GM12878 (cell line): ENCODE results near the gene MTF2. TPM values are rescaled to one million over a fixed set of nuclear protein-coding genes. Genes with fewer than 3 reads are reported as not detected.

ENCODE experiments used
- ATAC-seq: fragments of 200-7000 bp; cut with Tn5 transposase; 3 replicates; pipeline ENCODE4 v1.9.1; 2020; ENCODE audit warnings: mild to moderate bottlenecking, moderate library complexity
- BruUV-seq: library from RNA; stranded (reverse); fragments of 400-500 nt; replicated peaks from 2 replicates; lab custom pipeline; 2021; lab: Mats Ljungman, UMichigan
- CTCF ChIA-PET: fragments of 300-600 bp; sonication (Branson Sonifier 250); formaldehyde crosslinking; extraction: SDS; loops from one replicate; lab custom pipeline; 2021; ENCODE audit warnings: inconsistent platforms; lab: Yijun Ruan, JAX
- POLR2A ChIA-PET: fragments of 350-600 bp; formaldehyde crosslinking; extraction: SDS; loops from one replicate; lab custom pipeline; 2021; ENCODE audit warnings: inconsistent platforms; lab: Charles Lee
- RAD21 ChIA-PET: fragments of 300-600 bp; sonication (Branson Sonifier 250); formaldehyde crosslinking; loops from one replicate; lab custom pipeline; 2023; ENCODE audit warnings: antibody characterized with exemption; ENCODE audit not compliant: unreplicated experiment; lab: Charles Lee
- SMC1A ChIA-PET: fragments of 300-600 bp; sonication (Branson Sonifier 250); formaldehyde crosslinking; loops from one replicate; lab custom pipeline; 2023; ENCODE audit not compliant: unreplicated experiment, uncharacterized antibody; lab: Charles Lee
- DNase-seq: peaks from one replicate; pipeline ENCODE4 v3.0.0-alpha.2; 2011; ENCODE audit warnings: low read depth, low spot score
- FAIRE-seq: peaks from 3 replicates; lab custom pipeline; 2011; peaks lifted over from hg19 to GRCh38; lab: Jason Lieb, UNC
- H2AFZ ChIP-seq: 2 replicates; pipeline ENCODE4 v1.6.0; 2011; ENCODE audit warnings: low read depth, low read length, control low read depth; ENCODE audit not compliant: control insufficient read depth
- H3K27ac ChIP-seq: 2 replicates; pipeline ENCODE4 v1.5.1; 2011; ENCODE audit warnings: control low read depth; ENCODE audit not compliant: control insufficient read depth, insufficient read depth
- H3K27me3 ChIP-seq, 2 experiments: replicated peaks in 1 of 2; 2 replicates each; pipeline versions ENCODE4 v1.6.0 to v1.6.1; 2011; ENCODE audit warnings: low read length in 1 of 2; ENCODE audit not compliant: control insufficient read depth in 2 of 2, insufficient read depth in 2 of 2
- H3K36me3 ChIP-seq, 2 experiments: 2 replicates each; pipeline ENCODE4 v1.5.1; 2011; ENCODE audit warnings: low read length in 1 of 2; ENCODE audit not compliant: control insufficient read depth in 2 of 2, insufficient read depth in 2 of 2
- H3K4me1 ChIP-seq: 2 replicates; pipeline ENCODE4 v1.6.1; 2011; ENCODE audit warnings: mild to moderate bottlenecking, low read length, moderate library complexity, mixed read lengths; ENCODE audit not compliant: control insufficient read depth, insufficient read depth
- H3K4me2 ChIP-seq: 2 replicates; pipeline ENCODE4 v1.6.0; 2011; ENCODE audit warnings: control low read depth; ENCODE audit not compliant: control insufficient read depth, insufficient read depth
- H3K4me3 ChIP-seq: fragments of 200-600 bp; sonication (generic); 2 replicates; pipeline ENCODE4 v1.5.1; 2016
- H3K79me2 ChIP-seq: 2 replicates; pipeline ENCODE4 v1.6.0; 2011; ENCODE audit warnings: low read length; ENCODE audit not compliant: control insufficient read depth, insufficient read depth
- H3K9ac ChIP-seq: 2 replicates; pipeline ENCODE4 v1.8.0; 2011; ENCODE audit warnings: low read length, control low read depth, mixed read lengths; ENCODE audit not compliant: control insufficient read depth, insufficient read depth
- H3K9me3 ChIP-seq: replicated peaks from 3 replicates; pipeline ENCODE4 v1.5.1; 2011; ENCODE audit warnings: mild to moderate bottlenecking, low read length; ENCODE audit not compliant: control insufficient read depth, insufficient read depth
- H4K20me1 ChIP-seq: 2 replicates; pipeline ENCODE4 v1.6.0; 2011; ENCODE audit not compliant: control insufficient read depth, insufficient read depth
- HCFC1 ChIP-seq: fragments of 150-350 bp; IDR thresholded peaks from 2 replicates; pipeline ENCODE4 v1.6.1; 2014; ENCODE audit warnings: low read length
- JUNB ChIP-seq: IDR thresholded peaks from 2 replicates; pipeline ENCODE4 v1.6.1; 2016; ENCODE audit warnings: antibody characterized with exemption, mild to moderate bottlenecking
- NR2F1 ChIP-seq: fragments of 450-650 bp; conservative IDR thresholded peaks from 2 replicates; pipeline ENCODE4 v1.6.1; 2017; ENCODE audit warnings: mild to moderate bottlenecking
- RAD21 ChIP-seq: IDR thresholded peaks from 2 replicates; pipeline ENCODE4 v1.6.1; 2011; ENCODE audit warnings: mild to moderate bottlenecking, low read depth, low read length, moderate library complexity; ENCODE audit not compliant: insufficient read depth
- RUNX3 ChIP-seq: IDR thresholded peaks from 2 replicates; pipeline ENCODE4 v1.6.1; 2012; ENCODE audit warnings: low read length, inconsistent platforms
- SMC3 ChIP-seq: IDR thresholded peaks from 2 replicates; pipeline ENCODE4 v1.6.1; 2011; ENCODE audit warnings: low read length, improper control_type of control experiment, borderline replicate concordance
- SP1 ChIP-seq: IDR thresholded peaks from one replicate; pipeline ENCODE4 v1.6.1; 2011; ENCODE audit warnings: low read depth, low read length
- STAT3 ChIP-seq: IDR thresholded peaks from 2 replicates; pipeline ENCODE4 v1.6.1; 2011; ENCODE audit warnings: low read depth, low read length, improper control_type of control experiment
- TCF7 ChIP-seq: IDR thresholded peaks from 2 replicates; pipeline ENCODE4 v1.6.1; 2014; ENCODE audit warnings: antibody characterized with exemption, borderline replicate concordance
- YY1 ChIP-seq: IDR thresholded peaks from 2 replicates; pipeline ENCODE4 v1.6.1; 2011; ENCODE audit warnings: low read depth, mild to moderate bottlenecking, low read length
- WGBS: methylation state at CpG from one replicate; pipeline ENCODE4 v1.1.6; 2016; ENCODE audit warnings: low lambda C conversion rate; ENCODE audit not compliant: insufficient replicate concordance, insufficient coverage; ENCODE audit errors: missing lambda C conversion rate; 5-methylcytosine and 5-hydroxymethylcytosine counted together
- in situ Hi-C: fragments of 300-500 bp; cut with MboI; formaldehyde crosslinking; loops from 9 replicates; pipeline ENCODE4 v1.14.3; 2018; ENCODE audit warnings: mixed read lengths
- intact Hi-C: fragments of 100-400 bp; cut with micrococcal nuclease; formaldehyde crosslinking; loops from one replicate; pipeline ENCODE4 v1.14.2; 2022; ENCODE audit not compliant: unreplicated experiment
- polyA plus RNA-seq, 11 experiments: library from polyadenylated mRNA; depleted of rRNA in 4 of 11; unstranded in 6 of 11; stranded (reverse) in 5 of 11; fragments of >200 nt; fragmentation: Nextera tagmentation in 4 of 11; fragmentation: Illumina TruSeq in 1 of 11; extraction: Ambion mirVana in 4 of 11; extraction: Trizol in 1 of 11; gene quantifications; 1 replicate in 1 of 11; 2 replicates in 10 of 11; pipeline versions ENCODE4 v1.2.1 to v1.2.3, GENCODE V29; 2011 to 2016; ENCODE audit warnings: inconsistent platforms in 2 of 11, missing spikeins in 2 of 11, low read depth in 1 of 11
- total RNA-seq, 4 experiments: library from RNA; depleted of rRNA in 3 of 4; stranded (reverse); fragments of >200 nt in 3 of 4; fragmentation: Illumina TruSeq in 1 of 4; extraction: Trizol in 1 of 4; gene quantifications; 2 replicates each; pipeline versions ENCODE4 v1.2.1 to v1.2.3, GENCODE V29; 2013 to 2021
- TF ChIP-seq, protein P1 (sequence below), 3 experiments: IDR thresholded peaks in 2 of 3; conservative IDR thresholded peaks in 1 of 3; 2 replicates each; pipeline ENCODE4 v1.5.1; 2011; ENCODE audit warnings: low read depth in 3 of 3, low read length in 3 of 3, mild to moderate bottlenecking in 3 of 3, control low read depth in 2 of 3, moderate library complexity in 2 of 3, inconsistent platforms in 1 of 3, mixed read lengths in 1 of 3; ENCODE audit not compliant: control insufficient read depth in 2 of 3, insufficient read depth in 1 of 3; ENCODE audit errors: extremely low read depth in 1 of 3

MTF2 gene
- total and polyA plus RNA-seq, 10 of the 15 experiments (the other 5 are each of a cell fraction or from before 2014, with no cell fraction given), result 22.6 to 74.9 (median 42.8) TPM

DNA sequence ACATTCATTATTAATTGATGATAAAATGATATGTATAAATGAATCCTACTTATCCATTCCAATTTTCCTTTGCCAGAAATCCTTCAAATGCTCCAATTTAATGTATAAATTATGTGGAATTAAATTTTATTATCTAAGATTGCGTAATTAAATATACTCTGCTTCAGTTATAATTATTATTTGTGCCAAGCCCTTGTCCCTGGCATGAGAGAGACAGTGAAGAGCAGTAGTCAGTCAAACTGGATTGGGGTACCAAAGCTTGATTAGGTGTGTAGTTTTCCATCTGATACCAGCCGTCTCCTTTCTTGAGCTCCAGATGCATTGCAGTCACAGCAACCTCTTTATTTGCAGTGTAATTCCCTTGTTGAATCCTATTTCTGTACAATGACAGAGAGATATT is 22.4 kb upstream of the MTF2 start:
- 62% methylated on average over 2 of the region's 2 CpGs for WGBS
- ChIA-PET RAD21 (no interaction called here), SMC1A (interaction anchor here (0.7 to 3.1 kb wide), 8 partner anchors 18 to 62 kb away, joined by 3 to 9 read pairs (median 4); no protein-coding TSS in a partner anchor), CTCF (interaction anchor here (1.2 to 19.4 kb wide), 3 partner anchors 22 to 62 kb away, joined by 3 to 445 read pairs (median 5); no protein-coding TSS in a partner anchor)
- no peak for FAIRE-seq
- in situ Hi-C loops, result no loop called here
- Histone ChIP-seq H3K4me2 (no peak overlapping the region), H3K4me1 (no peaks in the 10 kb centered on the region), H2AFZ (no peak overlapping the region), H3K27me3 (no peaks in the 10 kb centered on the region; a peak in 1 of 4 replicates), H3K27ac (no peak overlapping the region), H3K36me3 (no peaks in the 10 kb centered on the region)
- no peak for TF ChIP-seq STAT3
- TF ChIP-seq, all 136 proteins: peak for 0
- no peaks in the 10 kb centered on the region for H4K20me1 ChIP-seq
- POLR2A ChIA-PET, result interaction anchor here (0.9 kb wide), 1 partner anchor 31 kb away, joined by 4 read pairs; no protein-coding TSS in a partner anchor
- H3K79me2 ChIP-seq, result no peaks in the 10 kb centered on the region
- DNase-seq (no peak), ATAC-seq (no peak)
- no peak overlapping the region for H3K9ac ChIP-seq
- H3K4me3 ChIP-seq, result no peak overlapping the region
- intact Hi-C loops, result no loop called here
- no TSS peak for BruUV-seq
- no peaks in the 10 kb centered on the region for H3K9me3 ChIP-seq

DNA sequence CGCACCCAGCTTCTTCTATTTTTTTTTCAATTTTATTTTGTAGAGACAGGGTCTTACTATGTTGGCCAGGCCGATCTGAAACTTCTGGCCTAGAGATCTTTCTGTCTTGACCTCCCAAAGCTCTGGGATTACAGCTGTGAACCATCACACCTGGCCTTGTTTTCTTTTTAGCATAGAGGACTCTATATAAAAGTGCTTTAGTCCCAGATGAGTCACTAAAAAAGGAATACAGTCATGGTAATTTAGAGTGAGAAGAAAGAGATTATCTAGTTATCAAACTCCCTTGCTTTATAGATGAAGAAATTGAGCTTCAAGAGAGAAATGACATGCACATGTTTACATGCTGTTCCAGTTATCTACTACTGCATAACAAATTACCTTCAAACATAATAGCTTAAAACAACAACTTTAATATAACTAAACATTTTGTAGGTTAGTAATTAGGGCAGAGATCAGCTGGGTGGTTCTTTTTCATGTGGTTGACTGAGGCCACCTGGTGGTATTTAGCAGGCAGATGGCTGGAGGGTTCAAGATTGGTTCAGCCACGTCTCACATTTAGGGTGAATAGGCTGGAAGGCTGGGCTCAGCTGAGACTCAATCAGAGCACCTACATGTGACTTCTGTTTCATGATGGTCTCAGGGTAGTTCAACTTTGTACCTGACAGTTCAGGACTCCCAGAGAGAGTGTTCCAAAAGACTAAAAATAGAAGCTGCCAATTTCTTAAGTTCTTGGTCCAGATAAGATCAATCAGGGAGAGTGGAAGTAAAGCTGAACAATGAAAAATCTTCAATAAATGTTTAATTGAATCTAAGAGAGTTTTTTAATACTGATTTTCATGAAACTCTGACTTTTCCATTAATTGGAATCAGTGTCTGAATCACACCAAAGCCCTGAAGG is 16.9 kb upstream of the MTF2 start:
- in situ Hi-C loops (loop anchor here (5.0 kb wide), 1 partner anchor 35 kb away; no protein-coding TSS in a partner anchor), intact Hi-C loops (loop anchor here (1.0 to 2.0 kb wide), 3 partner anchors 41 to 203 kb away; no protein-coding TSS in a partner anchor)
- Histone ChIP-seq H3K4me1 (no peaks in the 10 kb centered on the region), H3K9me3 (no peaks in the 10 kb centered on the region), H3K27ac (no peak overlapping the region), H3K9ac (no peak overlapping the region), H3K4me2 (no peak overlapping the region), H3K36me3 (no peaks in the 10 kb centered on the region), H3K4me3 (no peak overlapping the region), H2AFZ (no peak overlapping the region), H3K27me3 (no peaks in the 10 kb centered on the region; a peak in 1 of 4 replicates), H4K20me1 (no peaks in the 10 kb centered on the region), H3K79me2 (no peaks in the 10 kb centered on the region)
- ChIA-PET SMC1A (interaction anchor here (0.6 to 3.6 kb wide), 34 partner anchors 8 to 546 kb away, joined by 3 to 57 read pairs (median 6); partner anchors contain the start of genes DIPK1A and MTF2), CTCF (interaction anchor here (0.7 to 19.4 kb wide), 38 partner anchors 8 to 600 kb away, joined by 3 to 445 read pairs (median 4); partner anchors contain the start of genes DIPK1A and MTF2), RAD21 (interaction anchor here (0.5 to 4.8 kb wide), 25 partner anchors 9 to 313 kb away, joined by 3 to 36 read pairs (median 5); partner anchors contain the start of genes DIPK1A, MTF2 and RPL5), POLR2A (interaction anchor here (0.9 to 2.0 kb wide), 3 partner anchors 16 to 45 kb away, joined by 3 to 9 read pairs (median 3); partner anchors contain the start of gene MTF2)
- 33% methylated on average over 3 of the region's 3 CpGs for WGBS
- no TSS peak for BruUV-seq
- FAIRE-seq (peak; percentile 85), DNase-seq (no peak), ATAC-seq (peak; percentile 99)
- TF ChIP-seq RUNX3, result peak; percentile 67
- no peak for TF ChIP-seq JUNB
- peak; percentile 90 for TF ChIP-seq RAD21
- peak; percentile 85 for TF ChIP-seq TCF7
- TF ChIP-seq, protein P1, sequence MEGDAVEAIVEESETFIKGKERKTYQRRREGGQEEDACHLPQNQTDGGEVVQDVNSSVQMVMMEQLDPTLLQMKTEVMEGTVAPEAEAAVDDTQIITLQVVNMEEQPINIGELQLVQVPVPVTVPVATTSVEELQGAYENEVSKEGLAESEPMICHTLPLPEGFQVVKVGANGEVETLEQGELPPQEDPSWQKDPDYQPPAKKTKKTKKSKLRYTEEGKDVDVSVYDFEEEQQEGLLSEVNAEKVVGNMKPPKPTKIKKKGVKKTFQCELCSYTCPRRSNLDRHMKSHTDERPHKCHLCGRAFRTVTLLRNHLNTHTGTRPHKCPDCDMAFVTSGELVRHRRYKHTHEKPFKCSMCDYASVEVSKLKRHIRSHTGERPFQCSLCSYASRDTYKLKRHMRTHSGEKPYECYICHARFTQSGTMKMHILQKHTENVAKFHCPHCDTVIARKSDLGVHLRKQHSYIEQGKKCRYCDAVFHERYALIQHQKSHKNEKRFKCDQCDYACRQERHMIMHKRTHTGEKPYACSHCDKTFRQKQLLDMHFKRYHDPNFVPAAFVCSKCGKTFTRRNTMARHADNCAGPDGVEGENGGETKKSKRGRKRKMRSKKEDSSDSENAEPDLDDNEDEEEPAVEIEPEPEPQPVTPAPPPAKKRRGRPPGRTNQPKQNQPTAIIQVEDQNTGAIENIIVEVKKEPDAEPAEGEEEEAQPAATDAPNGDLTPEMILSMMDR (IDR thresholded peaks at IDR 0.05 in 2 of 3, conservative IDR thresholded peaks at IDR 0.05 in 1 of 3; ENCODE audit: control insufficient read depth in 2 of 3, extremely low read depth in 1 of 3, insufficient read depth in 1 of 3, low read depth in 3 of 3, low read length in 3 of 3), result peak; percentile 67 to 83 (median 72)
- TF ChIP-seq HCFC1, result no peak
- no peak for TF ChIP-seq SP1
- peak; percentile 95 for TF ChIP-seq SMC3
- TF ChIP-seq NR2F1, result 0 out of 2 replicates have a peak, but pooled peaks have one; percentile 25
- TF ChIP-seq YY1, result peak; percentile 55; the same call in 1 of the 2 replicates
